Activated CD8-positive, alpha-beta T cell treated with anti-CD3 and anti-CD28 coated beads for 36 hours (primary cell): Measurements from ENCODE around the gene SPECC1. TPM values are rescaled to one million over a fixed set of nuclear protein-coding genes. Genes with fewer than 3 reads are reported as not detected.
"Not testable (repeated sequence)": the region's sequence is repeated elsewhere in the genome, so short reads cannot be mapped to it uniquely, and the experiment has no call there.

Experiments
- ATAC-seq: fragments of 200-7000 bp; cut with Tn5 transposase; one replicate; pipeline ENCODE4 v1.10.0; 2021; ENCODE audit warnings: mild to moderate bottlenecking, moderate library complexity
- CTCF ChIA-PET: fragments of 350-600 bp; sonication (Branson Sonifier 250); formaldehyde crosslinking; loops from one replicate; lab custom pipeline; 2021; ENCODE audit warnings: antibody characterized with exemption; lab: Charles Lee
- POLR2A ChIA-PET: fragments of 350-600 bp; sonication (Branson Sonifier 250); formaldehyde crosslinking; loops from one replicate; lab custom pipeline; 2021; ENCODE audit warnings: antibody characterized with exemption; lab: Charles Lee
- DNase-seq: peaks from one replicate; pipeline ENCODE4 v3.0.0-alpha.2; 2020
- H3K27ac Mint-ChIP-seq: one replicate; pipeline ENCODE4 v1.8.0; 2021; ENCODE audit warnings: mild to moderate bottlenecking, mixed read lengths
- H3K27me3 Mint-ChIP-seq: one replicate; pipeline ENCODE4 v1.8.0; 2021; ENCODE audit warnings: mixed read lengths
- H3K36me3 Mint-ChIP-seq: one replicate; pipeline ENCODE4 v1.8.0; 2021; ENCODE audit warnings: low read depth, mixed read lengths
- H3K4me1 Mint-ChIP-seq: one replicate; pipeline ENCODE4 v1.8.0; 2021; ENCODE audit warnings: low read depth, mixed read lengths
- H3K4me3 Mint-ChIP-seq: one replicate; pipeline ENCODE4 v1.8.0; 2021; ENCODE audit warnings: mild to moderate bottlenecking, moderate library complexity, mixed read lengths
- H3K9me3 Mint-ChIP-seq: one replicate; pipeline ENCODE4 v1.8.0; 2021; ENCODE audit warnings: mixed read lengths
- CTCF ChIP-seq: fragments of 200-600 bp; IDR thresholded peaks from one replicate; pipeline ENCODE4 v1.8.0; 2022; ENCODE audit warnings: antibody characterized with exemption, mild to moderate bottlenecking
- intact Hi-C: fragments of 100-400 bp; cut with micrococcal nuclease; formaldehyde crosslinking; loops from one replicate; pipeline ENCODE4 v1.10.0; 2022
- total RNA-seq, 2 experiments: library from RNA; stranded (reverse); gene quantifications; one replicate each; pipeline ENCODE4 v1.2.3, GENCODE V29; 2021

Gene SPECC1
- total RNA-seq: 10 to 100 TPM in 1 of 2 experiments, 1 to 10 TPM in 1; 9.9 to 10.3 TPM

GRCh38 chr17:20009302-20010098 is at the start of gene SPECC1:
SPECC1 (plus strand) TSS chr17:20009359; CDS start chr17:20096652, 87,293 bp downstream.
- Mint-ChIP-seq H3K4me3 (peak within 1 kb of the TSS; percentile 82), H3K9me3 (no peaks in the 10 kb centered on the region), H3K27ac (no peak within 1 kb of the TSS), H3K4me1 (peaks cover 7% of the 10 kb centered on the region), H3K27me3 (peaks cover 51% of the 10 kb centered on the region), H3K36me3 (no peaks in the 10 kb centered on the region)
- DNase-seq (peak; percentile 86), ATAC-seq (peak; percentile 97)
- peak; percentile 97 for TF ChIP-seq CTCF
- CTCF ChIA-PET: interaction anchor here (0.6 to 5.6 kb wide), 32 partner anchors 9 to 750 kb away, joined by 3 to 49 read pairs (median 4); partner anchors contain the start of gene ULK2
- POLR2A ChIA-PET: interaction anchor here (1.9 kb wide), 1 partner anchor 32 kb away, joined by 6 read pairs; the partner anchor contains the start of gene AKAP10
- intact Hi-C loops: no loop called here

GRCh38 chr17:19962954-19963353 is 46.2 kb upstream of the SPECC1 start:
- intact Hi-C loops, H3K27me3 Mint-ChIP-seq, H3K4me3 Mint-ChIP-seq, ATAC-seq, DNase-seq, H3K27ac Mint-ChIP-seq, H3K9me3 Mint-ChIP-seq: not testable (repeated sequence)
- H3K4me1 Mint-ChIP-seq: peaks cover 41% of the 10 kb centered on the region
- ChIA-PET POLR2A (interaction anchor here (1.3 kb wide), 1 partner anchor 13 kb away, joined by 5 read pairs; no protein-coding TSS in a partner anchor), CTCF (interaction anchor here (1.0 kb wide), 1 partner anchor 12 kb away, joined by 3 read pairs; no protein-coding TSS in a partner anchor)
- H3K36me3 Mint-ChIP-seq: peaks cover 33% of the 10 kb centered on the region

- Mint-ChIP-seq H3K9me3 (no peaks in the 10 kb centered on the region), H3K4me3 (no peak overlapping the region), H3K4me1 (peaks cover 45% of the 10 kb centered on the region), H3K36me3 (peaks cover 61% of the 10 kb centered on the region), H3K27ac (peak overlapping the region; percentile 57), H3K27me3 (no peaks in the 10 kb centered on the region)
- ChIA-PET CTCF (no interaction called here), POLR2A (no interaction called here)
- TF ChIP-seq CTCF: no peak
- DNase-seq (no peak), ATAC-seq (no peak)
- intact Hi-C loops: no loop called here
Observed at GRCh38 chr17:19973156-19973555, 36.0 kb upstream of the SPECC1 start.

- Mint-ChIP-seq H3K9me3 (peaks cover 4% of the 10 kb centered on the region), H3K4me1 (peaks cover 43% of the 10 kb centered on the region), H3K4me3 (peak overlapping the region; percentile 66), H3K27me3 (no peaks in the 10 kb centered on the region), H3K36me3 (peaks cover 49% of the 10 kb centered on the region), H3K27ac (peak overlapping the region; percentile 36)
- TF ChIP-seq CTCF: no peak
- POLR2A ChIA-PET: interaction anchor here (1.1 to 1.7 kb wide), 4 partner anchors 13 to 79 kb away, joined by 3 to 5 read pairs (median 4); no protein-coding TSS in a partner anchor
- CTCF ChIA-PET: interaction anchor here (0.6 to 1.5 kb wide), 5 partner anchors 17 to 147 kb away, joined by 3 to 4 read pairs (median 3); partner anchors contain the start of gene SPECC1
- ATAC-seq (no peak), DNase-seq (no peak)
- intact Hi-C loops: no loop called here
Observed at GRCh38 chr17:19975601-19976000, 33.6 kb upstream of the SPECC1 start.

- peak within 1 kb of the TSS; percentile 98 for H3K27ac Mint-ChIP-seq
- H3K4me3 Mint-ChIP-seq: peak within 1 kb of the TSS; percentile 91
- H3K36me3 Mint-ChIP-seq: peaks cover 40% of the 10 kb centered on the region
- H3K4me1 Mint-ChIP-seq: peaks cover 47% of the 10 kb centered on the region
- no peaks in the 10 kb centered on the region for H3K27me3 Mint-ChIP-seq
- POLR2A ChIA-PET: interaction anchor here (0.9 to 1.7 kb wide), 9 partner anchors 17 to 180 kb away, joined by 3 to 7 read pairs (median 3); partner anchors contain the start of genes SPECC1 and ULK2
- TF ChIP-seq CTCF: no peak
- H3K9me3 Mint-ChIP-seq: peaks cover 4% of the 10 kb centered on the region
- DNase-seq (peak; percentile 97), ATAC-seq (peak; percentile 88)
- CTCF ChIA-PET: interaction anchor here (1.0 to 1.8 kb wide), 3 partner anchors 15 to 255 kb away, joined by 4 to 12 read pairs (median 4); no protein-coding TSS in a partner anchor
- intact Hi-C loops: no loop called here
Observed at GRCh38 chr17:19977293-19978208, 31.6 kb upstream of the SPECC1 start, which contains the start of gene AKAP10. AKAP10 (minus strand) TSS chr17:19977828; CDS start chr17:19977679, 149 bp downstream.
